GM20000 (cell line): ENCODE data around the gene RPL9.

ENCODE experiments used
- DNase-seq: peaks from one replicate; pipeline ENCODE4 v3.0.0; 2012; ENCODE audit warnings: low spot score
- CTCF ChIP-seq: IDR thresholded peaks from 2 replicates; pipeline ENCODE4 v1.5.1; 2012; ENCODE audit warnings: mild to moderate bottlenecking, control low read depth; ENCODE audit errors: extremely low read depth, missing control alignments

RPL9 gene

GRCh38 chr4:39495446-39496213 is 36.9 kb upstream of the RPL9 start:
- DNase-seq: no peak
- no peak for TF ChIP-seq CTCF

- TF ChIP-seq CTCF: no peak
- no peak for DNase-seq
Measured at GRCh38 chr4:39494354-39494753, 35.6 kb upstream of the RPL9 start.

GRCh38 chr4:39490322-39490721 is 31.6 kb upstream of the RPL9 start:
- DNase-seq: no peak
- no peak for TF ChIP-seq CTCF

- TF ChIP-seq CTCF: no peak
- no peak for DNase-seq
Measured at GRCh38 chr4:39486221-39486804, 27.6 kb upstream of the RPL9 start.

GRCh38 chr4:39484582-39485272 is 26.0 kb upstream of the RPL9 start:
- TF ChIP-seq CTCF: no peak
- no peak for DNase-seq

GRCh38 chr4:39480902-39481695 is 22.4 kb upstream of the RPL9 start:
- no peak for DNase-seq
- no peak for TF ChIP-seq CTCF

- no peak for TF ChIP-seq CTCF
Measured at GRCh38 chr4:39480251-39480650, 21.5 kb upstream of the RPL9 start.

More at GRCh38 chr4:39480251-39480650, 21.5 kb upstream of the RPL9 start:
- DNase-seq: no peak
